Placental epithelial cell (primary cell): Measurements from ENCODE around the gene IMPG2. TPM values are rescaled to one million over a fixed set of nuclear protein-coding genes. Genes with fewer than 3 reads are reported as not detected.

Experiments used
- total RNA-seq: library from RNA; depleted of rRNA; stranded (reverse); fragments of >200 nt; gene quantifications from 2 replicates; pipeline ENCODE4 v1.2.3, GENCODE V29; 2012

IMPG2 gene
- total RNA-seq: 0.22 and 1.2 TPM in 2 replicates

GRCh38 chr3:101320475-101320874 lies at the start of gene IMPG2:
Gene IMPG2, minus strand, starts transcription at chr3:101320575. Its CDS starts 203 bp downstream, at chr3:101320372.

Other genes with a start within 250 kb of the IMPG2 start
- gene SENP7, start 192.6 kb upstream of the IMPG2 start, total RNA-seq: 20.1 and 32.6 TPM in 2 replicates
- 17.3 and 19.6 TPM in 2 replicates for gene TRMT10C, start 241.3 kb upstream of the IMPG2 start, total RNA-seq